ENCODE data around the gene RAET1L. TPM values are rescaled to one million over a fixed set of nuclear protein-coding genes. Genes with fewer than 3 reads are reported as not detected.
"Not testable (repeated sequence)": the region's sequence is repeated elsewhere in the genome, so short reads cannot be mapped to it uniquely, and the experiment has no call there.

The RAET1L gene
- total RNA-seq, 1 donor from 2014 or later: not detected

DNA sequence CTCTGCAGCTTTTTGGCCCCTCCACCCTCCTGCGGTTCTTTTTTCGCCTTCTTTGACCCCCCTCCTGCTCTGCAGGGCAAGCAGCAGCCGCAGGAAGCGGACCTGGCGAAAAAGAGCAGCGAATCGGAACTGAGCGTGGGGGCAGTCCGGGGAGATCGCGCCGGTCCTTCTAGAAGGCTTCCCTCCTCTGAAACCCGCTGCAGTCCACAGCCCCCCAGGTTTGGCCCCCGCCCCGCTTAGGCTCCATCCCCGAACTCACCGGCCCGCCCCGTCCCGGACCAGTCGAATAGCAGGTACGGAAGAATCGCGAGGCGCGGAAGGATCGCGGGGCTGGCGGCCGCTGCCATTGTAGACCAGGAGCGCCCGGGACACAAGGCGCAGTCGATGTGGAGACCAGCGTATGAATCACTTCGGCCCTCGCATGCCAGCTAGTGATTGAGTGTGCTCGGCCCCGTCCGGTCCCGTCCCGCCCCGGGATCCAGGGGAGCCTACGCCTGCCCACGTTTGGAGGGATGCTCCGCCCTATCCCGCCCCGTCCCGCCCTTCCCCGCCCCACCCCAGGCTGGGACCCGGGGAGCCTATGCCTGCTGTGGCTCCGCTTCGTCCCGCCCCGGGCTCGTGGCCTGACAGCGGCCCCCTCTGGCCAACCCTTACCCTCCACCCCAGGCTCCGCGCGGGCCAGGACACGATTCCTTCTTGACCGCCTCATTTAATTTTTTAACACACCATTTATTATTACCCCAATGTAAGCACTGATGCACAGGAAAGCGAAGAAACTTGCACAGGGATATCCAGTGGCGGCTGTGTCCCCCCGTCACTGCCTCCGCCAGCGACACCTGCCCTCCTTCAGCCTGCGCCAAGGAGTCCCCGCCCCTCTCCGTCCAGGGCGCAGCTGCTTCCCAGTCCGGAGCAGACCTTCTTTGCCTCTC lies 43.7 kb upstream of the RAET1L start, which contains the start of gene ULBP3:
TSS of gene ULBP3 (minus strand) at position 402 of the 929 bp plus-strand sequence. CDS start at position 347, 55 bp downstream.
- TF ChIP-seq, protein P1, sequence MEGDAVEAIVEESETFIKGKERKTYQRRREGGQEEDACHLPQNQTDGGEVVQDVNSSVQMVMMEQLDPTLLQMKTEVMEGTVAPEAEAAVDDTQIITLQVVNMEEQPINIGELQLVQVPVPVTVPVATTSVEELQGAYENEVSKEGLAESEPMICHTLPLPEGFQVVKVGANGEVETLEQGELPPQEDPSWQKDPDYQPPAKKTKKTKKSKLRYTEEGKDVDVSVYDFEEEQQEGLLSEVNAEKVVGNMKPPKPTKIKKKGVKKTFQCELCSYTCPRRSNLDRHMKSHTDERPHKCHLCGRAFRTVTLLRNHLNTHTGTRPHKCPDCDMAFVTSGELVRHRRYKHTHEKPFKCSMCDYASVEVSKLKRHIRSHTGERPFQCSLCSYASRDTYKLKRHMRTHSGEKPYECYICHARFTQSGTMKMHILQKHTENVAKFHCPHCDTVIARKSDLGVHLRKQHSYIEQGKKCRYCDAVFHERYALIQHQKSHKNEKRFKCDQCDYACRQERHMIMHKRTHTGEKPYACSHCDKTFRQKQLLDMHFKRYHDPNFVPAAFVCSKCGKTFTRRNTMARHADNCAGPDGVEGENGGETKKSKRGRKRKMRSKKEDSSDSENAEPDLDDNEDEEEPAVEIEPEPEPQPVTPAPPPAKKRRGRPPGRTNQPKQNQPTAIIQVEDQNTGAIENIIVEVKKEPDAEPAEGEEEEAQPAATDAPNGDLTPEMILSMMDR (IDR thresholded peaks at IDR 0.05): peak; percentile 54
- ATAC-seq: peak; percentile 93
- Histone ChIP-seq H3K4me1 (peaks cover 4% of the 10 kb centered on the region), H3K36me3 (no peaks in the 10 kb centered on the region), H3K27ac (peak within 1 kb of the TSS; percentile 34), H3K27me3 (no peaks in the 10 kb centered on the region), H3K4me3 (peak within 1 kb of the TSS; percentile 63), H3K9me3 (no peaks in the 10 kb centered on the region)
- intact Hi-C loops (cut with DNase I): no loop called here
- peak; percentile 96 for DNase-seq

DNA sequence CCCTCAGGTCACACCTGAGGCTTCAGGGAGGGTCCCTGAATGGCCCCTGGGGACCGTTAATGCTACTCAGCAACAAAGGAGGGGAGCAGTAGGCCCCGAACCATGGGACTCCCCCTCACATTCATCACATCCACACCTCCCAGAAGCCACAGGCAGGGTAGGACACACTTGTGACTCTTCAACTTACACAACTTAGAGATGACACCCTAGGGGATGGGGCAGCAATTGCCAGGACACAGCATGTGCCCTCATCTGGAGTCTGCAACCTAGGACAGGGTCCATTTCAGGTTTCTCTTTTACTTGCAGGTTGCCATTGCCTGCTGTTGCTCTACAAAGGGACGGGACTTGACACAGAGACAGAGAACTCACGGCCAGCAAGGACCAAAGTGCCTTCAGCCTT lies 42.8 kb upstream of the RAET1L start:
- intact Hi-C loops (cut with DNase I): no loop called here
- Histone ChIP-seq H3K9me3 (no peaks in the 10 kb centered on the region), H3K4me3 (peak overlapping the region; percentile 63), H3K27me3 (no peaks in the 10 kb centered on the region), H3K4me1 (peaks cover 4% of the 10 kb centered on the region), H3K27ac (no peak overlapping the region), H3K36me3 (no peaks in the 10 kb centered on the region)
- TF ChIP-seq, protein P1 (IDR thresholded peaks at IDR 0.05): no peak
- ATAC-seq (no peak), DNase-seq (no peak)

DNA sequence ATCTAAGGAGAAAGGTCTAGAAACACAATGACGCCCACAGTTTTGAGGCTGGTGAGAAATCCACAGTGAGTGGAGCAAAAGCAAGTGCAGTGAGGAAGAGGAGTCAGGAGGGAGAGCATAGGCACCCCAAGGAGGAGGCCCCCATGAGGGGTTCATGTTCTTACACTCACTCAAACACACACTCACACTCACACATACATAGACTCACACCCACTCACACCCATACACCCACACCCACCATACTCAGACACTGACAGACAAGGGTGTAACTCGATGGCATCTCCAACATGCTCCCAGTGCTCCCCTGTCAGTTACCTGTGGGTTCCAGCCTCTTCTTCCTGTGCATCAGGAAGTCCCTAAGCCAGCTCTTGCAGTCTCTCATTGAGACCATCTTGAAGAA lies 39.8 kb upstream of the RAET1L start:
- Histone ChIP-seq H3K36me3 (no peaks in the 10 kb centered on the region), H3K27me3 (no peaks in the 10 kb centered on the region), H3K27ac (no peak overlapping the region), H3K4me1 (peaks cover 4% of the 10 kb centered on the region), H3K9me3 (no peaks in the 10 kb centered on the region), H3K4me3 (no peak overlapping the region)
- DNase-seq (no peak), ATAC-seq (no peak)
- intact Hi-C loops (cut with DNase I): no loop called here
- TF ChIP-seq, protein P1 (IDR thresholded peaks at IDR 0.05): no peak

DNA sequence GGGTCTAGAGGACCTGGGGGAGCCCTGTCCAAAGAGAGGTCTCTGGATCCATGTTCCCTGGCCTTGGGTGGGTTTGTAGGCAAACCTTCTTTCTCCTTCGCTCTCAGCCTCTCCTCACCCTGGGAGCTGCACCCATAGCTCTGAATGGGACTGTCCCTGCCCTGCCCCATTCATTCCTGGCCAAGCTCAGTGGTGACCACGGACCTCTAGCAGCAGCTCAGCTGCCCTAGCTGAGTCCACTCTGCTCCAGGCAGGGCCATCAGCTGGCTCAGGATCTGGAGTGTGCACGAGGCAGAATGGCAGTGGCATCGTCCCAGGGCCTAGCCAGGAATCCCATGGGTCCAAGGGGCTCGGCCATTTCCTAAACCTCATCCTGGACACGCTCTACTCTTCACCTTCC lies 38.3 kb upstream of the RAET1L start:
- no peak for ATAC-seq
- no peaks in the 10 kb centered on the region for H3K36me3 ChIP-seq

DNA sequence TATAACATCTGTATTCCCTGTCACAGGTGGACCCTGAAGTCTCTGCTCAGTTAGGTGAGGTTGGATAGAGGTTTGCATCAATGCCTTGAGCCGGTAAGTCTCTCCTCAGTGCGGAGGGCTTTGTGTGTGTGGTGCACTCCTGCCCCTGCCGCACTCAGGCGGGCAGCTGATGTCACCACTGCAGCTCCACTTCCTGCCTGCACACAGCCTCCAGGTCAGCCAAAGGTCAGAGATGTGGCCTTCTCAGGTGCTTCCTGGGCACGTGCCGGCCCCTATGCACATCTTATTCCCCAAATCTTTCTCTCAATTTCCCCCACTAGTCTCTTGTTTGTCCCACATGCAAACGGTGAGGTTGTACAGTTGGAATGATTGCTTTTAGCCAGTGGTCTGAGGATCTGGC lies 34.6 kb upstream of the RAET1L start:
- DNase-seq; intact Hi-C loops (cut with DNase I); H3K4me1 ChIP-seq; H3K27ac ChIP-seq; H3K27me3 ChIP-seq; H3K36me3 ChIP-seq; H3K4me3 ChIP-seq; H3K9me3 ChIP-seq: not testable (repeated sequence)
- peak; percentile 35 for ATAC-seq

More for the DNA sequence above, 38.3 kb upstream of the RAET1L start:
- no peak overlapping the region for H3K4me3 ChIP-seq
- H3K27ac ChIP-seq: no peak overlapping the region
- no peaks in the 10 kb centered on the region for H3K9me3 ChIP-seq
- H3K4me1 ChIP-seq: peaks cover 4% of the 10 kb centered on the region
- H3K27me3 ChIP-seq: no peaks in the 10 kb centered on the region
- intact Hi-C loops (cut with DNase I): no loop called here
- TF ChIP-seq, protein P1 (IDR thresholded peaks at IDR 0.05): no peak
- no peak for DNase-seq

DNA sequence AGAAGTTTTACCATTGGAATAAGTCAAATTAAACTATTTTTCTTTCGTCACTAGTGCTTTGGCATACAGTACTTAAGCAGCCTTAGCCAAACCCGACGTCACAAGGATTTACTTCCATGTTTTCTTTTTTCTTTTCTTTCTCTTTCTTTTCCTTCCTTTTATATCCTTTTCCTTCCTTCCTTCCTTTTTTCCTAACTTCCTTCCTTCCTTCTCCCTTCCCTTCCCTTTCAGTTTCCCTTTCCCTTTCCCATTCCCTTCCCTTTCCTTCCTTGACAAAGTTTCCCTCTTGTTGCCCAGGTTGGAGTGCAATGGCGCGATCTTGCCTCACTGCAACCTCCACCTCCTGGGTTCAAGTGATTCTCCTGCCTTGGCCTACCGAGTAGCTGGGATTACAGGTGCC lies 33.7 kb upstream of the RAET1L start:
- no peak for ATAC-seq
- intact Hi-C loops (cut with DNase I): no loop called here

More for the DNA sequence above, 33.7 kb upstream of the RAET1L start:
- Histone ChIP-seq H3K9me3 (no peaks in the 10 kb centered on the region), H3K36me3 (no peaks in the 10 kb centered on the region), H3K27ac (no peak overlapping the region), H3K4me3 (no peak overlapping the region), H3K27me3 (peaks cover 5% of the 10 kb centered on the region), H3K4me1 (no peaks in the 10 kb centered on the region)
- DNase-seq: no peak
- TF ChIP-seq, protein P1 (IDR thresholded peaks at IDR 0.05): no peak
